HG03460 (cell line): ENCODE measurements around the gene PPP1R13L.
"Not testable (repeated sequence)": the region's sequence is repeated elsewhere in the genome, so short reads cannot be mapped to it uniquely, and the experiment has no call there.

Source experiments
- ATAC-seq: cut with Tn5 transposase; IDR thresholded peaks from one replicate; pipeline ENCODE4 v1.9.1; 2021; ENCODE audit not compliant: unreplicated experiment

Gene PPP1R13L

GRCh38 chr19:45431008-45431407, 26.1 kb upstream of the PPP1R13L start:
- ATAC-seq, result not testable (repeated sequence)

- ATAC-seq, result not testable (repeated sequence)
Observed at GRCh38 chr19:45429896-45430295, 25.0 kb upstream of the PPP1R13L start.

- no peak for ATAC-seq
Observed at GRCh38 chr19:45428384-45429231, 23.7 kb upstream of the PPP1R13L start.

GRCh38 chr19:45424191-45425058, 19.6 kb upstream of the PPP1R13L start:
- no peak for ATAC-seq

- peak; percentile 61 for ATAC-seq
Observed at GRCh38 chr19:45423589-45424190, 18.8 kb upstream of the PPP1R13L start, which contains the start of gene ERCC1. Gene ERCC1, minus strand, starts transcription at chr19:45423917. Its CDS starts 543 bp downstream, at chr19:45423374.

GRCh38 chr19:45423033-45423588, 18.2 kb upstream of the PPP1R13L start:
- no peak for ATAC-seq

- no peak for ATAC-seq
Observed at GRCh38 chr19:45421947-45422498, 17.2 kb upstream of the PPP1R13L start.

GRCh38 chr19:45420871-45421270, 16.0 kb upstream of the PPP1R13L start:
- no peak for ATAC-seq

- no peak for ATAC-seq
Observed at GRCh38 chr19:45420356-45420755, 15.5 kb upstream of the PPP1R13L start.

GRCh38 chr19:45419895-45420294, 15.0 kb upstream of the PPP1R13L start:
- no peak for ATAC-seq

- ATAC-seq, result peak; percentile 56
Observed at GRCh38 chr19:45419396-45419795, 14.5 kb upstream of the PPP1R13L start.

GRCh38 chr19:45418802-45419201, 13.9 kb upstream of the PPP1R13L start:
- ATAC-seq, result no peak

GRCh38 chr19:45417151-45417550, 12.3 kb upstream of the PPP1R13L start:
- ATAC-seq, result no peak

GRCh38 chr19:45414468-45414867, 9.6 kb upstream of the PPP1R13L start:
- ATAC-seq, result no peak

- no peak for ATAC-seq
Observed at GRCh38 chr19:45413497-45413896, 8.6 kb upstream of the PPP1R13L start.

GRCh38 chr19:45410330-45410729, 5.5 kb upstream of the PPP1R13L start:
- not testable (repeated sequence) for ATAC-seq

- no peak for ATAC-seq
Observed at GRCh38 chr19:45409557-45409920, 4.7 kb upstream of the PPP1R13L start.

- ATAC-seq, result no peak
Observed at GRCh38 chr19:45408830-45409556, 4.1 kb upstream of the PPP1R13L start.

GRCh38 chr19:45408121-45408520, 3.3 kb upstream of the PPP1R13L start:
- no peak for ATAC-seq

GRCh38 chr19:45407585-45407984, 2.7 kb upstream of the PPP1R13L start:
- not testable (repeated sequence) for ATAC-seq
